Cortex of kidney (tissue), 1 donor: ENCODE measurements around the gene PUM1.

ENCODE experiments used
- DNase-seq: peaks from one replicate; lab custom pipeline; 2025; lab: John Stamatoyannopoulos, UW

The PUM1 gene

DNA sequence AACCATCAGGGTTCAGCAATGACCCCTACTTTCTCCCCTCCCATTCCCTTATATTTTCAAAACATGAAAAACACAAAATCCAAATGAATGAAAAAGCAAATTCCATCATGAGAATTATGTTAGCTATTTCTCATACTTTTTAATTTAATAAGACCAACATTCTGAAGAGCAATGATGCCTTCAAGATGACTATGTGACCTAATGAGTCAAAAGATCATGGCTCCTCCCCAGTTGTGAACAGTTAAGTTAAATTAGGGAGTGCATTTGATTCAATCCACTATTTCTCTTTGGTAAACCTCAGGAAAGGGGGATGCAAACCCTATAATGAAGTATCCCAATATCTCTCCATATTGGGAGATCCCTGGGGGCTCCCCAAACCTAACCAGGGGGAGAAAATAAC is 36.5 kb downstream of the PUM1 start:
- DNase-seq: no peak

DNA sequence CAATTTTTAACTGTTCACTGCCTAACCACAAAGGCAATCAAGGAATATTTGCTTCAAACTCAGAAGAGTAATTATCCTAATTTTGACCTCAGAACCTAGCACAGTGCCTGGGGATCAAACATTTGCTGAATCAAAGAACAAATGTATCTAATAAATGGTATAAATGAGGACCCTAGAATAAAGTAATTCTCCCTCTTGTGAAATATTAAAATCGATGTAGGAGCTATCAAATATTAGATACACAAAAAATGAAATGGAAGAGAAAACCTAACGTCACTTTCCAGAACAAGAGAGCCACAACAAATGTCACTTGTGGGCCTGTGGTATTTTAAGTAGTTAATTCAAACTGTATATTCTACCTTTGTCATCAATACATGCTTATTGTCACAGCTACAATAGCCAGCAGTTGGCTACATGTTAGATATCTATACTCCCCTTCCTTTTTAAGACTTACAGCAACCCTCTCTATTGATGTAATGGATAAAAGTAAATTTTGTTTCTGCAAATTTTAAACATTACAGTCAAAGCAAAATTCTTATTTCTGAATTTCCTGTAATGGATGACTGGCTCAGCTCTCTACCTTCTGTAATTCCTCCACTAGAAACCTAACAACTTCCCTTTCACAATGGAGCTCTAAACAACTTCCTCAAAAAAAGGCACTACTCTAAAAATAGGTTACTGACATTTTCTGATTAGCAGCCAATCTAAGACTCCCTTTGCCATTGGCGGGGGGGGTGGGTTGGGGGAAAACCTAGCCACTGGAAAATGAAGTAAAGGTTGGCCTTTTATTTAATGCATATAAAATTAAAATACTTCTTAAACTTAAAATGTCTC is 37.6 kb downstream of the PUM1 start:
- DNase-seq: no peak

DNA sequence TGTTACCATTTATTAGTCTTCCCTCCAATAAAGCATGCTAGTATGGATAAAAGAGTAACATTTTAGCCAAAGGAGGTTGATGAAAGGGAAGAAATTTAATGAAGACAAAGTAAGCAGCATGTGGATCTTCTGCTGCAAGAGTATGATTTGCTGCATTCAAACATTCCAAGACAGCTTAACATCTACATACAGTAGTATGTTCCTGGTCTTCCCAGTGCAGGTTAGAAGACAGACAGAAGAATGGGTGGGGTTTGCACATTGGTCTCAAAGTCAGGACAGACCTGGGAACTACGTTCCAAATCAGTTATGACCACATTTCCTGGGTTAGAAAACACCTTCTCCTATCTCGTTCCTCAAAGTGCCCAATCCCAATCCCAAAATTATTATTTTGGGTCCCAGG is 43.3 kb downstream of the PUM1 start:
- no peak for DNase-seq

DNA sequence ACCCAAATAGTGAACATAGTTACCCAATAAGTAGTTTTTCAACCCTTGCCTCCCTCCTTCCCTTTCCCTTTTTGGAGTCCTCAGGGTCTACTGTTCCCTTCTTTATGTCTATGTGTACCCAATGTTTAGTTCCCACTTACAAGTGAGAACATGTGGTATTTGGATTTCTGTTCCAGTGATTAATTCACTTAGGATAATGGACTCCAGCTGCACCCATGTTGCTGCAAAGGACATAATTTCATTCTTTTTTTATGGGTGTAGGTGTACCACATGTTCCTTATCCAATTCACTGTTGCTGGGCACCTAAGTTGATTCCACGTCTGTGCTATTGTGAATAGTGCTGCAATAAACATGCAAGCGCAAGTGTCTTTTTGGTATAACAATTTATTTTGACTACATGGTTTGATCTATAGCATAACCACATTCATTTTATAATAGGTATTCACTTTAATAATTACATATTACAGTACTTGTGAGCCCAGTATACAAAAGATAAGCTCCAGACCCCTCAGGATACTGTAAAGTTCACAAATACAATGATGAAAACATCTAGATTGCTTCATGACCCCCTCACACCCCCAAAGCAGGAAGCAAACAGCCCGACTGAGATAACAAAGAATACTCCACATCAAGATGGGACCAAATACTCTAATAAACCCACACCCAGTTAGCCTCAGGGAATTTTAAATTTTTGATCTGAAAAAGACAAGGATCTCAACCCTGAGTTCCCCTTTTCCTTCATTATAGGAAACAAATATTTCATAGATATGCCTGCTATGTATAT is 45.3 kb downstream of the PUM1 start:
- no peak for DNase-seq

DNA sequence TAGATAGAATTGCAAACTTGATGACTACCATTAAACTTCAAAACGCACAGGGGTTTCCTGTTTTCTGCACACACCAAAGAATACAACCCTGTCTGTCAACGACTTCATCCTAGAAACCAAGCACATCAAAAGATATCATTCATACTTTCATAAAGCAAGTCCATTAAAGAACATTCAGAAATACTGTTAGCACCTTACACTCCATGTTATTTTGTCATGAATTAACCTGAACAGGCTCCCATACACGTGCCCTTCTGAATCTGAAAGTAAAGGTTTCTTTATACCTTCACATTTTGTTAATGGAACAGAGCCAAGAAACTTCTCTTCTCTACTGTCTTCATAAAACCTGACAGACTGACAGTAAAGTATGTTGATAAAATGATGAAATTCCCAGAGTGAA is 46.1 kb downstream of the PUM1 start:
- no peak for DNase-seq

DNA sequence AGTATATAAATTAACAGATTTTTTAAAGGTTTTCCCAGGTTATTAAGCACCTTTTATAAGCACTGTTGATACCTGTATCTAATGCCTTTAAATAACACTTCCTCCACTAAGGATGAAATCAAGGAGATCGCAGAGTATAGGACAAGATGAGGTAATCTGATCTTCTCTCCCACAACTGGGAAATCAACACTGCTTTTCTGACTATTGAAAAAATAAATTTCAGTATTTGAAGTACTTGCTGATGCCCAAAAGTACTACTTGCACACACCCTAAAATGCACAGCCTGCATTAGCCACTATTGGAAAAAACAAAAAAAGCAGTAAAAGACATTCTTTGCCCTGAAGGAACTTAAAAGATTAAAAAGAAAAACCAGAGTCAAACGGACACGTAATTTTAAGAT is 48.6 kb downstream of the PUM1 start:
- no peak for DNase-seq

- no peak for DNase-seq
Observed at GRCh38 chr1:31013187-31013864, 52.2 kb downstream of the PUM1 start.

- DNase-seq: no peak
Observed at GRCh38 chr1:31012210-31012924, 53.1 kb downstream of the PUM1 start.

DNA sequence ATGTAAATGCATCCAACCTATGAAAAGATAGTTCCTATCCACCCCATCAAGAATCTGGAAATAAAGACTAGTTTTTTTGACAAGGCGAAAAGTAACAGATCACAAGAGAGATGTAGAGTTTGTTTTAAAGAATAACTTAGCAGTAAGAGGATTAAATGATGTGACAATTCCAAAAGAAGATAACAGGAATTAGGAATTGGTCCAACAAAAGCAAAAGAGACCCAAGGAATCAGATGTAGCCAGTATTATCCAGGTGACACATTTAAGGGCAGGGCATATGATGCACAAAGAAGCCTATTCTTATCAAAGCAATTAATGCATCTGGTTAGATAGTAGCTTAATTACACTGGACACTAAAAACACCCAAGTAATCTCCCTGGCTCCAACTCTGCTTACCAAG is 53.8 kb downstream of the PUM1 start:
- DNase-seq: no peak

DNA sequence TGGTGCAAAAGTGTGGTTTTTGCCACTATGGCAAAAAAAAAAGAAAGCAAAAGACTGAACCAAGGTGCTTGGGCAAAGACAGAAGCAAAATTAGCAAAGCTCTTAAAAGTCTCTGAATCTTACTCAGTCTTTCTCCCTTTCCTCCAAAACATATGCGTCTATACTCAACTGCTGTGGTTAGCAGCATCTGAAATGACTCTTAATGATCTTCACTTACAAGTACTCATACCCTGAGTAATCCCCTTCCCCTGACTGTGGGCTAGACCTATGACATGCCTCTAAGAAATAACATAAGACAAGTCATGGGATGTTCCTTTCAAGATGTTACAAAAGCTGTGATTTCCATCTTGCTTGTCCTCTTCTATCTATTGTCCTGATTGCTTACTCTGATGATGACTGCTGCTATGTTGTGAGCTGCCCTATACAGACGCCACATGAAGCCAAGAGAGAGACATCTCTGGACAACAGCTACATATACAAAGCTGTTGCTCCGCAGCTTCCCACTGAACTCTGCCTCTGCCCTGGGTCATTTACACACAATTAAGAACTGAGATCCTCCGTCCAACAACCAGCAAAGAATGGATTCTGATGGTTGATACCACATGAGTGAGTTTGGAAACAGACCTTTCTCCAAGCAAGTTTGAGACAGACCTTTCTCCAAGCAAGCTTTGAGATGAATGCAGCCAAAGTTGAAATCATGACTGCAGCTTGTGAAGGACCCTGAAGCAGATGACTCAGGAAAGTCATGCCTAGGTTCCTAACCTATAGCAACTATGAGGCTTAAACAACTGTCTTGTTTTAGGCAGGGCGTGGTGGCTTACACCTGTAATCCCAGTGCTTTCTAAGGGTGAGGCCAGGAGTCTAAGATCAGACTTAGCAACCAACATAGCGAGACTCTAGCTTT is 55.2 kb downstream of the PUM1 start:
- DNase-seq: no peak

- DNase-seq: no peak
Observed at GRCh38 chr1:31007462-31007991, 58.0 kb downstream of the PUM1 start.

- DNase-seq: no peak
Observed at GRCh38 chr1:31006747-31007146, 58.8 kb downstream of the PUM1 start.

DNA sequence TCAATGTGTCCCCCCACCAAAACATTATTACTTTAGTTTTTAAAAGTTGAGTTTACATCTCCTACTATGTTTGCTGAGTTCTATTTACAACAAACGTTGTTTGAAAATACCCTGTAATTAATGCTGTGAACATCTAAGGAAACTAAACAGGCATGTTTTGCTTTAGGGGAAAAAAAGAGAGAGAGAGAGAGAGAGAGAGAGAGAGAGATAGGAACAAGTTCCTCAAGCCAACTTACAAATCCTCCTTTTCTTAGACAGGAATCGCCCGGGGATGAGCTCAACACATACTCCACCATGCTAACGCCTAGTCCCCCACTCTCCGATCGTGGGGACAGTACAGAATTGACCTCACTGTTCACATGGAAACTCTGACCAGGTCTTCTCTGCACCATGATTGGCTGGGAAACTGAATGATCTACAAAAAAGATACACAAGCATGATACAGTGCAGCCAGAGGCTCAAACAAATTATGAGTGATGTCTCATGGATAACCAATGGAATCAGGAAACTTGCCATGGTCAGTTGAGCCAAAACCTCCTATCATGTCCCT is 59.8 kb downstream of the PUM1 start:
- DNase-seq: no peak

DNA sequence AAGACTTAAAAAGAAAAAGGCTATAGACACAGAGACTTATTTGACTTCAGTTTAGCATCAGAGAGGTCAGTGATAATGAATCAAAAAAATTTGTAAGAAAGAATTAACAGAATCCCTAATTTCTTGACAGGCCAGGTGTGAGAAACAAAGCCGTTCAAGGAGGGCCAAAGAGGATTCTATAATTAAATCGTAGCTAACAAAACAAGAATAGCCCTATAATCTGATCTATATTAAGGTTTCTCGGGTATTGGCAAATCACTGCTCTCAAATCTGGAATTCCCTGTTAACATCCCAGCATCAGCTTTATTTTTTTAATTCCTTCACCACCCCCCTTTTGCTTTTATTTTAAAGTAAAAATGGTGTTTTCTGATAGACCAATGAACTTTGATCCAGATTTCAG is 60.3 kb downstream of the PUM1 start:
- no peak for DNase-seq

DNA sequence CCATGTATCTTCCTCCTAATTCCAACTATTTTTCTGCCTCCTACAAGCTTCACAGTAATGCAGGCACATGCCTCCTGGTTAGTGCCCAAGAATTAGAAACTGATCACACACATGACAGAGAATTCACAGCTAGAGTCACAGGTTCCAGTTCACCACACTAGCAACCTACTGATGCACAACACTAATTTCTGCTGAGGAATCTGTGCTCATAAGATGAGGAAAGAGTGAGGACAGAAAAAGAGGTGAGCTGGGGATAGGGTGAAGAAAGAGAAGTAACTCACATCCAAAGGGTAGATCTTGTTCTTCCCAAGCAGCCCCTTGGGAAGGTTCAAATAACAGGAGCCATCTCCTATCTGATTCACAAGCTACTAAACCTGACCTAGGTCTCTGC is 61.3 kb downstream of the PUM1 start:
- DNase-seq: no peak

DNA sequence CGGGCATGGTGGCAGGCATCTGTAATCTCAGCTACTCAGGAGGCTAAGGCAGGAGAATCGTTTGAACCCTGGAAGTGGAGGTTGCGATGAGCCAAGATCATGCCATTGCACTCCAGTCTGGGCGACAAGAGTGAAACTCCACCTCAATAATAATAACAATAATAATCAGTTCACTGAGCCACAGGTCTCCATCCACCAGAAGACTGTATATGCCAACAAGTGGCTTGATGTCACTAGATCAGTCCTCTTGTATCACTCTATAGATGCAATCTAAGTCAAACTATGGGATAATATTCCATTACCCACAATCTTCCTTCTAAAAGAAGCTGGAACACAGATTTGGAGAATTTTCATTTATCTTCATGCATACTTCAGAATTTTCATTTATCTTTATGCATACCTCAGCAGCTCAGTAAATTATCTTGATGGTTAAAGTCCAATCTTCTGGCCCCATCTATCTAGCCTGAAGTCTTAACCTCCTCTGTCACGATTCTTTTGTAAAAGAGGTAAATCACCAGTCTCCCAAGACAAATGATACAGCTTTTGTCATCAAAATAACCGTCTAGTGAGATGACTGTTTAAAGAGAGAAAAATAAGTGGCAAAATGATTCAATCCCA is 61.8 kb downstream of the PUM1 start:
- DNase-seq: no peak

DNA sequence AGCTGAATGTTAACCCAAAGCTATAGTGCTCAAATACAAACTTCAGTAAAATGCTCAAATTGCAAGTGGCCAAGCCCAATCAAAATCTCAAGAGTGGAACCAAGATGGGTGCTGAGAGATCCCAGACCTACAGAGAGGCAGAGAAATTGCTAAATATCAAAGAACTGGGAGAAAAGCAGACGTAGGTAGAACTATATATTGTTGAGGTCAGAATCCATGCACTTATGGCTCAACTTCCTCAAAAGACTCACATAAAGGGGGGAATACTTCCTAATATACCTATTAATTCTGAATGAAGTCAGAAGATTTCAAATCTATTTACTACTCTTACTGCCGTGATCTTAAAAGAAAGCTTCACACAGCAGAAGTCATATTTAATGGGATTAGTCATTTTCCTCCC is 65.2 kb downstream of the PUM1 start:
- no peak for DNase-seq

DNA sequence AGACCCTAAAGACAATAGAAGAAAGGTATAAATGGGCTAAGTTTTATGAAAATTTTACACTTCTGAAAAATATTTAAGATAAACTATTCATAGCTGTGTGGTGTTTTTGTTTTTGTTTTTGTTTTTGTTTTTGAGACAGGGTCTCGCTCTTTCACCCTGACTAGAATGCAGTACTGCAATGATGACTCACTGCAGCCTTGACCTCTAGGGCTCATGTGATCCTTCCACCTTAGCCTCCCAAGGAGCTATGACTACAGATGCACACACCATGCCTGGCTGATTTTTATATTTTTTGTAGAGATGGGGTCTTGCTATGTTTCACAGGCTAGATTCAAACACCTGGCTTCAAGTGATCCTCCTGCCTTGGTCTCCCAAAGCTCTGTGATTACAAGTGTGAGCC is 66.6 kb downstream of the PUM1 start:
- no peak for DNase-seq

DNA sequence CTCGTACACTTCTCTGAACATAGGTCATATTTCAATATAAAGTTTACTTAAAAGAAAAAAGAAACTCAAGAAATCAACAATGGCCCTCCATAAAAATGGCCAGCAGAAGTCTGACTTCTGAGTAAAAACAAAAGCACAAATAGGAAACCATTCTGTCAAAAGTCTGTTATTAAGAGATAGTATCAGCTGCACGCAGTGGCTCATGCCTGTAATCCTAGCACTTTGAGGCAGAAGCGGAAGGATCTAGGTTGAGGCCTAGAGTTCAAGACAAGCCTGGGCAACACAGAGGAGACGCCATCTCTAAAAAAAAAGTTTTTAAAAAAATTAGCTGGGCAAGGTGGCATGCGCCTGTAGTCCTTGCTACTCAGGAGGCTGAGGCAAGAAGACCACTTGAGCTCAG is 67.3 kb downstream of the PUM1 start:
- no peak for DNase-seq

- no peak for DNase-seq
Observed at GRCh38 chr1:30997463-30998057, 68.0 kb downstream of the PUM1 start.
